Endothelial cell (in vitro differentiated cells): ENCODE measurements around the gene UBAP1L. TPM values are rescaled to one million over a fixed set of nuclear protein-coding genes. Genes with fewer than 3 reads are reported as not detected.

ENCODE experiments used
- DNase-seq: peaks from one replicate; pipeline ENCODE4 v3.0.0; 2021; ENCODE audit warnings: low spot score
- H3K27ac Mint-ChIP-seq: one replicate; pipeline ENCODE4 v1.8.0; 2021; ENCODE audit warnings: mixed read lengths, inconsistent platforms; ENCODE audit not compliant: unreplicated experiment
- H3K27me3 Mint-ChIP-seq: one replicate; pipeline ENCODE4 v1.8.0; 2021; ENCODE audit warnings: mild to moderate bottlenecking, moderate library complexity, mixed read lengths, inconsistent platforms; ENCODE audit not compliant: unreplicated experiment
- H3K36me3 Mint-ChIP-seq: one replicate; pipeline ENCODE4 v1.8.0; 2021; ENCODE audit warnings: mild to moderate bottlenecking, low read depth, mixed read lengths, inconsistent platforms; ENCODE audit not compliant: unreplicated experiment
- H3K4me1 Mint-ChIP-seq: one replicate; pipeline ENCODE4 v1.8.0; 2021; ENCODE audit warnings: mild to moderate bottlenecking, mixed read lengths, inconsistent platforms; ENCODE audit not compliant: unreplicated experiment
- H3K4me3 Mint-ChIP-seq: one replicate; pipeline ENCODE4 v1.8.0; 2021; ENCODE audit warnings: mild to moderate bottlenecking, mixed read lengths, inconsistent platforms; ENCODE audit not compliant: unreplicated experiment
- H3K9me3 Mint-ChIP-seq: one replicate; pipeline ENCODE4 v1.8.0; 2021; ENCODE audit warnings: mixed read lengths, inconsistent platforms; ENCODE audit not compliant: unreplicated experiment
- CTCF ChIP-seq: fragments of 200-600 bp; sonication (generic); IDR thresholded peaks from one replicate; pipeline ENCODE4 v1.5.0; 2021; ENCODE audit warnings: antibody characterized with exemption; ENCODE audit not compliant: unreplicated experiment
- total RNA-seq: library from RNA; stranded (reverse); fragmentation: NEBNext Ultra II Directional; extraction: Animal tissue kit (Norgen Biotek cat#: 25700); gene quantifications from one replicate; pipeline ENCODE4 v1.2.1, GENCODE V29; 2021; ENCODE audit not compliant: unreplicated experiment

The UBAP1L gene
- total RNA-seq, 1 donor from 2014 or later = 1.8 TPM

DNA sequence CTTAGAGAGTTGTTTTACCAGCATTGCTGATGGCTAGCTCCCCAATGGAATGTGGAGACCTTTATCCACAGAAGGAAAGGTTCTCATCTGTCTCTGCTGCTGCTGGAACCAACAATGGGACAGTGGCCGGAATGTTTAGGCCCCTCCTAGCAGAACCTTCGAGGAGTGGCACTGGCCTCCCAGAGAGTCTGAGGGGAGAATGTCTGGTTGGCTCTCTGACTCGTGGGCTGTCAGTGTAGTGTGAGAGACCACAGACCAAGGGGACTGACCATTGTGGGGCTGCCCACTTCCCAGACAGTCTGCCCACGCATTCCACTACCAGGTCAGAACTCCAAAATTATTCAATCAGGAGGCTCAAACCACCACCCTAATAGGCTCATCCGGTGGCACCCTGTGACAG, 52.3 kb downstream of the UBAP1L start:
- Mint-ChIP-seq H3K4me1 (no peaks in the 10 kb centered on the region), H3K27ac (no peak overlapping the region), H3K27me3 (no peaks in the 10 kb centered on the region), H3K4me3 (no peak overlapping the region), H3K9me3 (no peaks in the 10 kb centered on the region), H3K36me3 (no peaks in the 10 kb centered on the region)
- no peak for TF ChIP-seq CTCF
- no peak for DNase-seq

DNA sequence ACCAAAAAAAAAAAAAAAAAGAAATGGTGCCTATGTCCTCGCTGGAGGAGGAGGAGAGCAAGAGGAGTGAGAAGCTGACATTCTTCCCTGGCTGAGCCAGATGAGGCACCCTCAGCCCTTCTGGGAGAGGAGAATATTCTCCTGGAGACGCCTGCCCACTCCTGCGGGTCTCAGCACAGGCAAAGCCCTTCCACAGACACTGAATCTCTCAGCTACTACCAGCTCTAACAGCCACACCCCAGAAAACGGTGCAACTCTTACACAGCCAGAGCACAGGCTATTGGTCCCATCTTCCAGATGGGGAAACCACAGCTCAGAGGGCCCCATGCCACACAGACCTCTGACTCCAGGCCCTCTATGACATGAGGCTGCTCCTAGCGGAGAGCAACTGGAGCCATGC, 52.9 kb downstream of the UBAP1L start:
- H3K27ac Mint-ChIP-seq = no peak overlapping the region
- TF ChIP-seq CTCF = no peak
- no peaks in the 10 kb centered on the region for H3K4me1 Mint-ChIP-seq
- H3K9me3 Mint-ChIP-seq = no peaks in the 10 kb centered on the region
- no peak for DNase-seq
- no peak overlapping the region for H3K4me3 Mint-ChIP-seq
- no peaks in the 10 kb centered on the region for H3K27me3 Mint-ChIP-seq
- no peaks in the 10 kb centered on the region for H3K36me3 Mint-ChIP-seq

DNA sequence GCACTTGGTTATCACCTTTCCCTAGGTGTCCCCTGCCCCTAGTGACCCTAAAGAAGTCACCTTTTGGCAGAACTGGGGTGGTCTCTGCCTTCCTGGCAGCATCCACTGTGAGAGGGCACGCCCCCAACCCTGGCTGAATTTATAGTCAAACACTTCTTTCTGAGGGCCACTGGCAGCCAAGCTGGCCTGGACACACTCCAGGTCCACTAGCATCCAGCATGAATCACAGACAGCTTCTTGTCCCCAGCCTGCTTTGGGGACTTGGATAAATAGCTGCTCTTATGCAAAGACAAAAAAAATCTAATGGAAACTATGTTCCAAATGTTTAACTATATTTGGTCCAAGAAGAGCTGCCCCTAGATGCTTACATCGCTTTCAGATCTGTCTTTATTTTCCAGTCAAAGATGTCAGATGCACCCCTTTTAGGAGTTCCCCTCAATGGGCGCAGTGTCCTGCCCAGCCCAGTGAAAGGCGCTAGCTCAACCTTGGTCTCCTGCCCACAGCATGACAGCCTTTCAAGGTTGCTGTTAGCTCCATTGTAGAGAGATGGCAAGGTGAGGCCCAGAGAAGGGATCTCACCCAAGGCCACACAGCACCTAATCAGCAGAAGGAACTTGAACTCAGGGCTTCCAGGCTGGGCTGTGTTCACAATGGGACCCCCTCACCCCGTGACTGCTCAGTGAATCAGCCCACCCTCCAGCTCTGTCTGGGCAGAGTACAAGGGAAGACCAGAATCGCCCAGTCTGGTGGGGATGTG, 54.2 kb downstream of the UBAP1L start:
- no peak for TF ChIP-seq CTCF
- DNase-seq = no peak
- H3K27me3 Mint-ChIP-seq = peaks cover under 1% of the 10 kb centered on the region
- no peak overlapping the region for H3K4me3 Mint-ChIP-seq
- no peaks in the 10 kb centered on the region for H3K36me3 Mint-ChIP-seq
- no peak overlapping the region for H3K27ac Mint-ChIP-seq
- no peaks in the 10 kb centered on the region for H3K9me3 Mint-ChIP-seq
- no peaks in the 10 kb centered on the region for H3K4me1 Mint-ChIP-seq

GRCh38 chr15:65059931-65060596, 54.9 kb downstream of the UBAP1L start:
- H3K27me3 Mint-ChIP-seq = peaks cover 3% of the 10 kb centered on the region

More at GRCh38 chr15:65059931-65060596, 54.9 kb downstream of the UBAP1L start:
- Mint-ChIP-seq H3K27ac (no peak overlapping the region), H3K4me1 (no peaks in the 10 kb centered on the region), H3K4me3 (no peak overlapping the region), H3K9me3 (no peaks in the 10 kb centered on the region), H3K36me3 (no peaks in the 10 kb centered on the region)
- no peak for DNase-seq
- no peak for TF ChIP-seq CTCF
